Tracheal epithelial cell (primary cell): ENCODE data around the gene SLC25A6. TPM values are rescaled to one million over a fixed set of nuclear protein-coding genes. Genes with fewer than 3 reads are reported as not detected.

Experiments
- total RNA-seq: library from RNA; depleted of rRNA; stranded (reverse); fragments of >200 nt; gene quantifications from 2 replicates; pipeline ENCODE4 v1.2.1, GENCODE V29; 2014

The SLC25A6 gene
- 207 and 255 TPM in 2 replicates for total RNA-seq

GRCh38 chrX:1391707-1392375 lies at the start of gene SLC25A6:
Gene SLC25A6, minus strand, starts transcription at chrX:1392113. Its CDS starts 104 bp downstream, at chrX:1392009.

GRCh38 chrX:1336331-1336943 lies 55.5 kb downstream of the SLC25A6 start, which contains the start of gene IL3RA:
Gene IL3RA, plus strand, starts transcription at chrX:1336785. Its CDS starts 4,981 bp downstream, at chrX:1341766.

Other genes with a start within 250 kb of the SLC25A6 start
- not detected in 2 replicates for gene CRLF2, start 179.5 kb downstream of the SLC25A6 start, total RNA-seq
- gene CSF2RA, start 123.3 kb downstream of the SLC25A6 start, total RNA-seq, result not detected in 2 replicates
- not detected in 2 replicates for gene IL3RA, start 55.3 kb downstream of the SLC25A6 start, total RNA-seq
- 3.4 and 5.3 TPM in 2 replicates for gene ASMTL, start 60.8 kb upstream of the SLC25A6 start, total RNA-seq
- gene P2RY8, start 145.1 kb upstream of the SLC25A6 start, total RNA-seq, result not detected in 2 replicates
- 19.6 and 28.2 TPM in 2 replicates for gene AKAP17A, start 199.5 kb upstream of the SLC25A6 start, total RNA-seq
- 1.7 TPM in 1 of 2 replicates, not detected in the other for gene ASMT, start 222.9 kb upstream of the SLC25A6 start, total RNA-seq